OCI-LY1 (cell line): ENCODE measurements around the gene IMPA2.

Experiments used
- EZH2 ChIP-seq: fragments of 200-600 bp; sonication (generic), shearing (Covaris generic); IDR thresholded peaks from 2 replicates; pipeline ENCODE4 v1.8.0; 2017; ENCODE audit warnings: borderline replicate concordance, mixed run types, mild to moderate bottlenecking, antibody characterized with exemption, low read length, moderate library complexity, mixed read lengths
- TF ChIP-seq, protein P1 (sequence below): fragments of 200-600 bp; sonication (generic), shearing (Covaris generic); IDR thresholded peaks from 2 replicates; pipeline ENCODE4 v1.5.1; 2017; ENCODE audit warnings: mild to moderate bottlenecking, antibody characterized with exemption, low read length, moderate library complexity, mixed read lengths

DNA sequence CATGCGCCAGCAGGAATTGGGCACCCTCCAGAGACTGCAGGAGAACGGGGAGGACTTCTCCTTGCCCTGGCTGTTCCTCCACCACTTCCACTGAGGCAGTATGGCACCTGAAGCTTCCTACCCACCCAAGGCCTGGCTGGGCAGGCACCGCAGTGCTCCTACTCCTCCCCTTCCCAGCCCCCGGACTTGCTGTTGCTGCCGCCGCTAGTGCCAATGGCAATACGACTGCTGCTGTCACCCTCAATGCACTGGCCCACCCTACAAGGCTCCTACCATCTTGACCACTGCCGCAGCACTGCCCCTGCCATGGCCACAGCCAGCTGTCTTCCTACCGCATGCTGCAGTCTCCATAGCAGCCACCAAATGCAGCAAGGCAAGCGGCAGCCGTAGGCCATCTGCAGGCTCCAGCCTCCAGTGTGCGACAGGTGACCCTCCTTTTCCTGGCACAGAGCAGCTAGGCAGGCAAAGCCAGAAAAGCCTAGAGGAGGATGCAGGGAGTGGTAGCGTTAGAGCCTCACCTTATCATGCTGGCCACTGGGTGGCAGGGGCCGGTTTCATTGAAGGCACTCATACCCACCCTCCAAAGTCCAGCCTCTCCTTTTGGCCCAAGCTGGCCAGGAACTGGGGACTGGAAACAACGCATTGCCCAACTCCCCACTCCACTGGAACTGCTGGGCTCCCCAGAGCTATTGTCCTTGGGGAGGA lies 64.9 kb downstream of the IMPA2 start:
- TF ChIP-seq EZH2 = no peak
- TF ChIP-seq, protein P1, sequence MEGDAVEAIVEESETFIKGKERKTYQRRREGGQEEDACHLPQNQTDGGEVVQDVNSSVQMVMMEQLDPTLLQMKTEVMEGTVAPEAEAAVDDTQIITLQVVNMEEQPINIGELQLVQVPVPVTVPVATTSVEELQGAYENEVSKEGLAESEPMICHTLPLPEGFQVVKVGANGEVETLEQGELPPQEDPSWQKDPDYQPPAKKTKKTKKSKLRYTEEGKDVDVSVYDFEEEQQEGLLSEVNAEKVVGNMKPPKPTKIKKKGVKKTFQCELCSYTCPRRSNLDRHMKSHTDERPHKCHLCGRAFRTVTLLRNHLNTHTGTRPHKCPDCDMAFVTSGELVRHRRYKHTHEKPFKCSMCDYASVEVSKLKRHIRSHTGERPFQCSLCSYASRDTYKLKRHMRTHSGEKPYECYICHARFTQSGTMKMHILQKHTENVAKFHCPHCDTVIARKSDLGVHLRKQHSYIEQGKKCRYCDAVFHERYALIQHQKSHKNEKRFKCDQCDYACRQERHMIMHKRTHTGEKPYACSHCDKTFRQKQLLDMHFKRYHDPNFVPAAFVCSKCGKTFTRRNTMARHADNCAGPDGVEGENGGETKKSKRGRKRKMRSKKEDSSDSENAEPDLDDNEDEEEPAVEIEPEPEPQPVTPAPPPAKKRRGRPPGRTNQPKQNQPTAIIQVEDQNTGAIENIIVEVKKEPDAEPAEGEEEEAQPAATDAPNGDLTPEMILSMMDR = no peak
